GM23338 (cell line): Measurements from ENCODE around the gene PCDHGA1. TPM values are rescaled to one million over a fixed set of nuclear protein-coding genes. Genes with fewer than 3 reads are reported as not detected.

ENCODE experiments used
- ATAC-seq: fragments of 200-7000 bp; cut with Tn5 transposase; 3 replicates; pipeline ENCODE4 v1.9.1; 2020
- DNase-seq: peaks from one replicate; pipeline ENCODE4 v3.0.0-alpha.2; 2015; ENCODE audit warnings: low spot score
- H2AFZ ChIP-seq: fragments of 200-600 bp; sonication (generic); 2 replicates; pipeline ENCODE4 v1.8.0; 2016; ENCODE audit warnings: antibody characterized with exemption, mild to moderate bottlenecking, moderate library complexity
- H3F3A ChIP-seq: fragments of 200-600 bp; sonication (generic); replicated peaks from 2 replicates; pipeline ENCODE4 v1.8.0; 2017; ENCODE audit warnings: antibody characterized with exemption, mixed run types, low read depth
- H3K27ac ChIP-seq: fragments of 200-600 bp; sonication (generic); 2 replicates; pipeline ENCODE4 v1.6.1; 2016; ENCODE audit warnings: low read depth
- H3K27me3 ChIP-seq: fragments of 200-600 bp; sonication (generic); 2 replicates; pipeline ENCODE4 v1.8.0; 2016; ENCODE audit warnings: mild to moderate bottlenecking, mixed run types, moderate library complexity; ENCODE audit not compliant: insufficient read depth
- H3K36me3 ChIP-seq: fragments of 200-600 bp; sonication (generic); 2 replicates; pipeline ENCODE4 v1.8.0; 2016; ENCODE audit warnings: mild to moderate bottlenecking; ENCODE audit not compliant: insufficient read depth
- H3K4me1 ChIP-seq: fragments of 200-600 bp; sonication (generic); 2 replicates; pipeline ENCODE4 v1.8.0; 2016; ENCODE audit warnings: mild to moderate bottlenecking, moderate library complexity; ENCODE audit not compliant: insufficient read depth
- H3K4me2 ChIP-seq: fragments of 200-600 bp; sonication (generic); 2 replicates; pipeline ENCODE4 v1.7.1; 2017; ENCODE audit warnings: mixed run types
- H3K4me3 ChIP-seq: fragments of 200-600 bp; sonication (generic); 2 replicates; pipeline ENCODE4 v1.6.1; 2016; ENCODE audit warnings: mixed run types
- H3K79me2 ChIP-seq: fragments of 200-600 bp; sonication (generic); replicated peaks from 2 replicates; pipeline ENCODE4 v1.8.0; 2017; ENCODE audit warnings: mild to moderate bottlenecking; ENCODE audit not compliant: insufficient read depth
- H3K9me2 ChIP-seq: fragments of 200-600 bp; sonication (generic); 2 replicates; pipeline ENCODE4 v1.8.0; 2017; ENCODE audit not compliant: insufficient read depth
- H4K20me1 ChIP-seq: fragments of 200-600 bp; sonication (generic); replicated peaks from 2 replicates; pipeline ENCODE4 v1.8.0; 2017; ENCODE audit warnings: mild to moderate bottlenecking; ENCODE audit not compliant: insufficient read depth
- H3K27ac Mint-ChIP-seq: 2 replicates; pipeline ENCODE4 v1.8.0; 2020; ENCODE audit warnings: inconsistent platforms, mild to moderate bottlenecking, moderate library complexity, mixed read lengths
- H3K27me3 Mint-ChIP-seq: 3 replicates; pipeline ENCODE4 v1.8.0; 2022; ENCODE audit warnings: low read depth, mild to moderate bottlenecking, moderate library complexity, mixed read lengths, inconsistent platforms; ENCODE audit not compliant: insufficient read depth, poor library complexity
- H3K36me3 Mint-ChIP-seq: 3 replicates; pipeline ENCODE4 v1.8.0; 2021; ENCODE audit warnings: low read depth, mild to moderate bottlenecking, inconsistent platforms, moderate library complexity, mixed read lengths
- H3K4me1 Mint-ChIP-seq: 3 replicates; pipeline ENCODE4 v1.8.0; 2020; ENCODE audit warnings: mild to moderate bottlenecking, inconsistent platforms, mixed read lengths
- H3K4me3 Mint-ChIP-seq: 3 replicates; pipeline ENCODE4 v1.8.0; 2021; ENCODE audit warnings: moderate library complexity, mild to moderate bottlenecking, inconsistent platforms, mixed read lengths
- H3K9me3 Mint-ChIP-seq: 3 replicates; pipeline ENCODE4 v1.8.0; 2020; ENCODE audit warnings: moderate library complexity, mild to moderate bottlenecking, inconsistent platforms, mixed read lengths
- CREB1 ChIP-seq: fragments of 250-450 bp; sonication (Bioruptor Pico); IDR thresholded peaks from 2 replicates; pipeline ENCODE4 v1.5.0; 2020; ENCODE audit warnings: low read depth, mild to moderate bottlenecking, moderate library complexity
- EZH2 ChIP-seq: fragments of 200-600 bp; sonication (generic); IDR thresholded peaks from one replicate; pipeline ENCODE4 v1.8.0; 2017; ENCODE audit warnings: antibody characterized with exemption, mild to moderate bottlenecking, low read depth; ENCODE audit not compliant: unreplicated experiment
- EZH2phosphoT487 ChIP-seq: fragments of 200-600 bp; sonication (generic); IDR thresholded peaks from one replicate; pipeline ENCODE4 v1.8.1; 2018; ENCODE audit warnings: antibody characterized with exemption; ENCODE audit not compliant: unreplicated experiment
- JUNB ChIP-seq: IDR thresholded peaks from one replicate; pipeline ENCODE4 v1.6.1; 2016; ENCODE audit warnings: antibody characterized with exemption; ENCODE audit not compliant: unreplicated experiment
- NANOG ChIP-seq: IDR thresholded peaks from 2 replicates; pipeline ENCODE4 v1.6.1; 2016; ENCODE audit warnings: antibody characterized with exemption, borderline replicate concordance
- POLR2AphosphoS5 ChIP-seq: IDR thresholded peaks from 2 replicates; pipeline ENCODE4 v1.6.1; 2016; ENCODE audit warnings: antibody characterized with exemption, low read depth
- STAT1 ChIP-seq: IDR thresholded peaks from one replicate; pipeline ENCODE4 v1.6.1; 2016; ENCODE audit warnings: antibody characterized with exemption; ENCODE audit not compliant: unreplicated experiment
- ZNF114 ChIP-seq: fragments of 250-450 bp; sonication (Bioruptor Pico); IDR thresholded peaks from 2 replicates; pipeline ENCODE4 v1.5.0; 2020; ENCODE audit warnings: mild to moderate bottlenecking, moderate library complexity
- ZNF331 ChIP-seq: fragments of 250-450 bp; sonication (Bioruptor Pico); IDR thresholded peaks from 2 replicates; pipeline ENCODE4 v1.5.0; 2020; ENCODE audit warnings: low read depth, mild to moderate bottlenecking, moderate library complexity
- polyA plus RNA-seq: library from polyadenylated mRNA; unstranded; fragments of >200 nt; fragmentation: Nextera tagmentation; extraction: Ambion mirVana; gene quantifications from 2 replicates; pipeline ENCODE4 v1.2.1, GENCODE V29; 2016
- total RNA-seq: library from RNA; depleted of rRNA; stranded (reverse); fragments of >200 nt; shearing (Covaris generic); gene quantifications from 2 replicates; pipeline ENCODE4 v1.2.3, GENCODE V29; 2014
- TF ChIP-seq, protein P1 (sequence below): IDR thresholded peaks from one replicate; pipeline ENCODE4 v1.6.1; 2018; ENCODE audit warnings: antibody characterized with exemption; ENCODE audit not compliant: unreplicated experiment
- TF ChIP-seq, protein P2 (sequence below): fragments of 250-450 bp; sonication (Bioruptor Pico); IDR thresholded peaks from 2 replicates; pipeline ENCODE4 v1.5.0; 2020; ENCODE audit warnings: mild to moderate bottlenecking, moderate library complexity
- TF ChIP-seq, protein P3 (sequence below), 2 experiments: fragments of 200-600 bp in 1 of 2; sonication (generic) in 1 of 2; conservative IDR thresholded peaks; 2 replicates each; pipeline versions ENCODE4 v1.5.1 to v1.6.1; 2016 to 2017; ENCODE audit warnings: antibody characterized with exemption in 2 of 2, low read depth in 2 of 2, mild to moderate bottlenecking in 2 of 2, moderate library complexity in 1 of 2
- TF ChIP-seq, protein P4 (sequence below): IDR thresholded peaks from 2 replicates; pipeline ENCODE4 v1.6.1; 2016; ENCODE audit warnings: antibody characterized with exemption

PCDHGA1 gene
- total and polyA plus RNA-seq, 2 experiments from 2014 or later, result 0.39 to 1.7 TPM

DNA sequence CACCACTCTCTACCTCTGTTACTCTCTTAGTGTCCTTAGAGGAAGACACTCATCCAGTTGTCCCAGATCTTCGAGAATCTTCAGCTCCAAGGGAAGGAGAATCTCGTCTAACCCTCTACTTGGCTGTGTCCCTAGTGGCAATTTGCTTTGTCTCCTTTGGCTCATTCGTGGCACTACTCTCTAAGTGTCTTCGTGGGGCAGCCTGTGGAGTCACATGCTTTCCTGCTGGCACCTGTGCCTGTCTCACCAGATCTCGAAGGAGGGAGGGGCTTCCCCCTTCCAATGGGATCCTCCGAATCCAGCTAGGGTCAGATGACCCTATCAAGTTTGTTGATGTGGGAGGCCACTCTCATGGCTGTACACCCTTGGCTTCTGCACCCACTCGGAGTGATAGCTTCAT is 156.8 kb downstream of the PCDHGA1 start:
- Histone ChIP-seq H2AFZ (no peak overlapping the region), H3K27me3 (peaks cover 55% of the 10 kb centered on the region), H3K4me1 (peaks cover 31% of the 10 kb centered on the region), H3K27ac (no peak overlapping the region), H3K9me2 (no peaks in the 10 kb centered on the region), H3K4me2 (no peak overlapping the region), H3F3A (no peaks in the 10 kb centered on the region), H3K4me3 (no peak overlapping the region), H4K20me1 (peaks cover 3% of the 10 kb centered on the region; the same call in 1 of the 2 replicates), H3K36me3 (no peaks in the 10 kb centered on the region), H3K79me2 (0 out of 2 replicates have a peak, but pooled peaks cover 2% of the 10 kb centered on the region)
- Mint-ChIP-seq H3K27ac (no peak overlapping the region), H3K4me1 (peaks cover 51% of the 10 kb centered on the region), H3K36me3 (peaks cover 17% of the 10 kb centered on the region), H3K4me3 (no peak overlapping the region), H3K27me3 (peaks cover 52% of the 10 kb centered on the region), H3K9me3 (no peaks in the 10 kb centered on the region)
- no peak for DNase-seq
- TF ChIP-seq JUNB, result no peak
- TF ChIP-seq ZNF331 (CRISPR knock-in tag), result no peak
- TF ChIP-seq, protein P1, sequence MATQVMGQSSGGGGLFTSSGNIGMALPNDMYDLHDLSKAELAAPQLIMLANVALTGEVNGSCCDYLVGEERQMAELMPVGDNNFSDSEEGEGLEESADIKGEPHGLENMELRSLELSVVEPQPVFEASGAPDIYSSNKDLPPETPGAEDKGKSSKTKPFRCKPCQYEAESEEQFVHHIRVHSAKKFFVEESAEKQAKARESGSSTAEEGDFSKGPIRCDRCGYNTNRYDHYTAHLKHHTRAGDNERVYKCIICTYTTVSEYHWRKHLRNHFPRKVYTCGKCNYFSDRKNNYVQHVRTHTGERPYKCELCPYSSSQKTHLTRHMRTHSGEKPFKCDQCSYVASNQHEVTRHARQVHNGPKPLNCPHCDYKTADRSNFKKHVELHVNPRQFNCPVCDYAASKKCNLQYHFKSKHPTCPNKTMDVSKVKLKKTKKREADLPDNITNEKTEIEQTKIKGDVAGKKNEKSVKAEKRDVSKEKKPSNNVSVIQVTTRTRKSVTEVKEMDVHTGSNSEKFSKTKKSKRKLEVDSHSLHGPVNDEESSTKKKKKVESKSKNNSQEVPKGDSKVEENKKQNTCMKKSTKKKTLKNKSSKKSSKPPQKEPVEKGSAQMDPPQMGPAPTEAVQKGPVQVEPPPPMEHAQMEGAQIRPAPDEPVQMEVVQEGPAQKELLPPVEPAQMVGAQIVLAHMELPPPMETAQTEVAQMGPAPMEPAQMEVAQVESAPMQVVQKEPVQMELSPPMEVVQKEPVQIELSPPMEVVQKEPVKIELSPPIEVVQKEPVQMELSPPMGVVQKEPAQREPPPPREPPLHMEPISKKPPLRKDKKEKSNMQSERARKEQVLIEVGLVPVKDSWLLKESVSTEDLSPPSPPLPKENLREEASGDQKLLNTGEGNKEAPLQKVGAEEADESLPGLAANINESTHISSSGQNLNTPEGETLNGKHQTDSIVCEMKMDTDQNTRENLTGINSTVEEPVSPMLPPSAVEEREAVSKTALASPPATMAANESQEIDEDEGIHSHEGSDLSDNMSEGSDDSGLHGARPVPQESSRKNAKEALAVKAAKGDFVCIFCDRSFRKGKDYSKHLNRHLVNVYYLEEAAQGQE, result no peak
- no peak for TF ChIP-seq NANOG
- TF ChIP-seq ZNF114 (CRISPR knock-in tag), result no peak
- no peak for TF ChIP-seq EZH2phosphoT487
- TF ChIP-seq POLR2AphosphoS5, result no peak
- no peak for TF ChIP-seq STAT1
- no peak for TF ChIP-seq EZH2
- TF ChIP-seq, protein P2, sequence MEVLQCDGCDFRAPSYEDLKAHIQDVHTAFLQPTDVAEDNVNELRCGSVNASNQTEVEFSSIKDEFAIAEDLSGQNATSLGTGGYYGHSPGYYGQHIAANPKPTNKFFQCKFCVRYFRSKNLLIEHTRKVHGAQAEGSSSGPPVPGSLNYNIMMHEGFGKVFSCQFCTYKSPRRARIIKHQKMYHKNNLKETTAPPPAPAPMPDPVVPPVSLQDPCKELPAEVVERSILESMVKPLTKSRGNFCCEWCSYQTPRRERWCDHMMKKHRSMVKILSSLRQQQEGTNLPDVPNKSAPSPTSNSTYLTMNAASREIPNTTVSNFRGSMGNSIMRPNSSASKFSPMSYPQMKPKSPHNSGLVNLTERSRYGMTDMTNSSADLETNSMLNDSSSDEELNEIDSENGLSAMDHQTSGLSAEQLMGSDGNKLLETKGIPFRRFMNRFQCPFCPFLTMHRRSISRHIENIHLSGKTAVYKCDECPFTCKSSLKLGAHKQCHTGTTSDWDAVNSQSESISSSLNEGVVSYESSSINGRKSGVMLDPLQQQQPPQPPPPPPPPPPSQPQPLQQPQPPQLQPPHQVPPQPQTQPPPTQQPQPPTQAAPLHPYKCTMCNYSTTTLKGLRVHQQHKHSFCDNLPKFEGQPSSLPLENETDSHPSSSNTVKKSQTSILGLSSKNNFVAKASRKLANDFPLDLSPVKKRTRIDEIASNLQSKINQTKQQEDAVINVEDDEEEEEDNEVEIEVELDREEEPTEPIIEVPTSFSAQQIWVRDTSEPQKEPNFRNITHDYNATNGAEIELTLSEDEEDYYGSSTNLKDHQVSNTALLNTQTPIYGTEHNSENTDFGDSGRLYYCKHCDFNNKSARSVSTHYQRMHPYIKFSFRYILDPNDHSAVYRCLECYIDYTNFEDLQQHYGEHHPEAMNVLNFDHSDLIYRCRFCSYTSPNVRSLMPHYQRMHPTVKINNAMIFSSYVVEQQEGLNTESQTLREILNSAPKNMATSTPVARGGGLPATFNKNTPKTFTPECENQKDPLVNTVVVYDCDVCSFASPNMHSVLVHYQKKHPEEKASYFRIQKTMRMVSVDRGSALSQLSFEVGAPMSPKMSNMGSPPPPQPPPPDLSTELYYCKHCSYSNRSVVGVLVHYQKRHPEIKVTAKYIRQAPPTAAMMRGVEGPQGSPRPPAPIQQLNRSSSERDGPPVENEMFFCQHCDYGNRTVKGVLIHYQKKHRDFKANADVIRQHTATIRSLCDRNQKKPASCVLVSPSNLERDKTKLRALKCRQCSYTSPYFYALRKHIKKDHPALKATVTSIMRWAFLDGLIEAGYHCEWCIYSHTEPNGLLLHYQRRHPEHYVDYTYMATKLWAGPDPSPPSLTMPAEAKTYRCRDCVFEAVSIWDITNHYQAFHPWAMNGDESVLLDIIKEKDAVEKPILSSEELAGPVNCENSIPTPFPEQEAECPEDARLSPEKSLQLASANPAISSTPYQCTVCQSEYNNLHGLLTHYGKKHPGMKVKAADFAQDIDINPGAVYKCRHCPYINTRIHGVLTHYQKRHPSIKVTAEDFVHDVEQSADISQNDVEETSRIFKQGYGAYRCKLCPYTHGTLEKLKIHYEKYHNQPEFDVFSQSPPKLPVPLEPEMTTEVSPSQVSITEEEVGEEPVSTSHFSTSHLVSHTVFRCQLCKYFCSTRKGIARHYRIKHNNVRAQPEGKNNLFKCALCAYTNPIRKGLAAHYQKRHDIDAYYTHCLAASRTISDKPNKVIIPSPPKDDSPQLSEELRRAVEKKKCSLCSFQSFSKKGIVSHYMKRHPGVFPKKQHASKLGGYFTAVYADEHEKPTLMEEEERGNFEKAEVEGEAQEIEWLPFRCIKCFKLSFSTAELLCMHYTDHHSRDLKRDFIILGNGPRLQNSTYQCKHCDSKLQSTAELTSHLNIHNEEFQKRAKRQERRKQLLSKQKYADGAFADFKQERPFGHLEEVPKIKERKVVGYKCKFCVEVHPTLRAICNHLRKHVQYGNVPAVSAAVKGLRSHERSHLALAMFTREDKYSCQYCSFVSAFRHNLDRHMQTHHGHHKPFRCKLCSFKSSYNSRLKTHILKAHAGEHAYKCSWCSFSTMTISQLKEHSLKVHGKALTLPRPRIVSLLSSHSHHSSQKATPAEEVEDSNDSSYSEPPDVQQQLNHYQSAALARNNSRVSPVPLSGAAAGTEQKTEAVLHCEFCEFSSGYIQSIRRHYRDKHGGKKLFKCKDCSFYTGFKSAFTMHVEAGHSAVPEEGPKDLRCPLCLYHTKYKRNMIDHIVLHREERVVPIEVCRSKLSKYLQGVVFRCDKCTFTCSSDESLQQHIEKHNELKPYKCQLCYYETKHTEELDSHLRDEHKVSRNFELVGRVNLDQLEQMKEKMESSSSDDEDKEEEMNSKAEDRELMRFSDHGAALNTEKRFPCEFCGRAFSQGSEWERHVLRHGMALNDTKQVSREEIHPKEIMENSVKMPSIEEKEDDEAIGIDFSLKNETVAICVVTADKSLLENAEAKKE (CRISPR knock-in tag), result no peak
- TF ChIP-seq CREB1 (CRISPR knock-in tag), result no peak
- TF ChIP-seq, protein P3, sequence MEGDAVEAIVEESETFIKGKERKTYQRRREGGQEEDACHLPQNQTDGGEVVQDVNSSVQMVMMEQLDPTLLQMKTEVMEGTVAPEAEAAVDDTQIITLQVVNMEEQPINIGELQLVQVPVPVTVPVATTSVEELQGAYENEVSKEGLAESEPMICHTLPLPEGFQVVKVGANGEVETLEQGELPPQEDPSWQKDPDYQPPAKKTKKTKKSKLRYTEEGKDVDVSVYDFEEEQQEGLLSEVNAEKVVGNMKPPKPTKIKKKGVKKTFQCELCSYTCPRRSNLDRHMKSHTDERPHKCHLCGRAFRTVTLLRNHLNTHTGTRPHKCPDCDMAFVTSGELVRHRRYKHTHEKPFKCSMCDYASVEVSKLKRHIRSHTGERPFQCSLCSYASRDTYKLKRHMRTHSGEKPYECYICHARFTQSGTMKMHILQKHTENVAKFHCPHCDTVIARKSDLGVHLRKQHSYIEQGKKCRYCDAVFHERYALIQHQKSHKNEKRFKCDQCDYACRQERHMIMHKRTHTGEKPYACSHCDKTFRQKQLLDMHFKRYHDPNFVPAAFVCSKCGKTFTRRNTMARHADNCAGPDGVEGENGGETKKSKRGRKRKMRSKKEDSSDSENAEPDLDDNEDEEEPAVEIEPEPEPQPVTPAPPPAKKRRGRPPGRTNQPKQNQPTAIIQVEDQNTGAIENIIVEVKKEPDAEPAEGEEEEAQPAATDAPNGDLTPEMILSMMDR (conservative IDR thresholded peaks at IDR 0.05; ENCODE audit: low read depth in 2 of 2), result no peak
- TF ChIP-seq, protein P4, sequence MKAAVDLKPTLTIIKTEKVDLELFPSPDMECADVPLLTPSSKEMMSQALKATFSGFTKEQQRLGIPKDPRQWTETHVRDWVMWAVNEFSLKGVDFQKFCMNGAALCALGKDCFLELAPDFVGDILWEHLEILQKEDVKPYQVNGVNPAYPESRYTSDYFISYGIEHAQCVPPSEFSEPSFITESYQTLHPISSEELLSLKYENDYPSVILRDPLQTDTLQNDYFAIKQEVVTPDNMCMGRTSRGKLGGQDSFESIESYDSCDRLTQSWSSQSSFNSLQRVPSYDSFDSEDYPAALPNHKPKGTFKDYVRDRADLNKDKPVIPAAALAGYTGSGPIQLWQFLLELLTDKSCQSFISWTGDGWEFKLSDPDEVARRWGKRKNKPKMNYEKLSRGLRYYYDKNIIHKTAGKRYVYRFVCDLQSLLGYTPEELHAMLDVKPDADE, result no peak
- ATAC-seq, result no peak
